Measurements from ENCODE around the gene RNF217.

The RNF217 gene

GRCh38 chr6:125129354-125129753, 167.1 kb downstream of the RNF217 start:
- Histone ChIP-seq H3K9me3 (ENCODE audit: control insufficient read depth, low read length) (no peaks in the 10 kb centered on the region), H3K4me3 (ENCODE audit: low read depth, low read length) (no peak overlapping the region), H3K9ac (no peak overlapping the region), H3K4me2 (ENCODE audit: low read length) (no peak overlapping the region), H3K4me1 (no peaks in the 10 kb centered on the region), H3K27me3 (ENCODE audit: control insufficient read depth, insufficient read depth, low read length) (no peaks in the 10 kb centered on the region), H3K79me2 (no peaks in the 10 kb centered on the region), H3K27ac (no peak overlapping the region), H3K36me3 (ENCODE audit: control insufficient read depth, insufficient read depth, low read length) (no peaks in the 10 kb centered on the region), H2AFZ (no peak overlapping the region)
- TF ChIP-seq, protein P1, sequence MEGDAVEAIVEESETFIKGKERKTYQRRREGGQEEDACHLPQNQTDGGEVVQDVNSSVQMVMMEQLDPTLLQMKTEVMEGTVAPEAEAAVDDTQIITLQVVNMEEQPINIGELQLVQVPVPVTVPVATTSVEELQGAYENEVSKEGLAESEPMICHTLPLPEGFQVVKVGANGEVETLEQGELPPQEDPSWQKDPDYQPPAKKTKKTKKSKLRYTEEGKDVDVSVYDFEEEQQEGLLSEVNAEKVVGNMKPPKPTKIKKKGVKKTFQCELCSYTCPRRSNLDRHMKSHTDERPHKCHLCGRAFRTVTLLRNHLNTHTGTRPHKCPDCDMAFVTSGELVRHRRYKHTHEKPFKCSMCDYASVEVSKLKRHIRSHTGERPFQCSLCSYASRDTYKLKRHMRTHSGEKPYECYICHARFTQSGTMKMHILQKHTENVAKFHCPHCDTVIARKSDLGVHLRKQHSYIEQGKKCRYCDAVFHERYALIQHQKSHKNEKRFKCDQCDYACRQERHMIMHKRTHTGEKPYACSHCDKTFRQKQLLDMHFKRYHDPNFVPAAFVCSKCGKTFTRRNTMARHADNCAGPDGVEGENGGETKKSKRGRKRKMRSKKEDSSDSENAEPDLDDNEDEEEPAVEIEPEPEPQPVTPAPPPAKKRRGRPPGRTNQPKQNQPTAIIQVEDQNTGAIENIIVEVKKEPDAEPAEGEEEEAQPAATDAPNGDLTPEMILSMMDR (IDR thresholded peaks at IDR 0.05): no peak

GRCh38 chr6:125132058-125132457, 169.8 kb downstream of the RNF217 start:
- Histone ChIP-seq H3K4me3 (ENCODE audit: low read depth, low read length) (no peak overlapping the region), H3K79me2 (no peaks in the 10 kb centered on the region), H2AFZ (no peak overlapping the region), H3K36me3 (ENCODE audit: control insufficient read depth, insufficient read depth, low read length) (no peaks in the 10 kb centered on the region), H3K9me3 (ENCODE audit: control insufficient read depth, low read length) (no peaks in the 10 kb centered on the region), H3K27ac (no peak overlapping the region), H3K9ac (no peak overlapping the region), H3K27me3 (ENCODE audit: control insufficient read depth, insufficient read depth, low read length) (no peaks in the 10 kb centered on the region), H3K4me1 (no peaks in the 10 kb centered on the region), H3K4me2 (ENCODE audit: low read length) (no peak overlapping the region)
- TF ChIP-seq, protein P1 (IDR thresholded peaks at IDR 0.05): no peak

DNA sequence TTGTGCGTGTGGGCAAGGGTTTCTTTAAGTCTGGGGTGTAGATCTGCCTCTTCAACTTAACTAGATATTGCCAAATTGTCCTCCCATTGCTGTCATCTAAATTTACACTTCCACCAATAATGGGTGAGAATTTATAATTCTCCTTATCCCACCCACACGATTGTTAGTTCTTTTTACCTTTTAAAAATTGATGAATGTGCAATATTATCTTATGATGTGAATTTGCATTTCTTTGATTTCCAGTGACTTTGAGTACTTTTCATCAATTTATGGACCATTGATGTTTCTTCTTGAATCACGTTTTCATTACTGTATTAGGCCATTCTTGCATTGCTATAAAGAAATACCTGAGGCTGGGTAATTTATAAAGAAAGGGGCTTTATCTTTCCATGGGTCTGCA, 174.1 kb downstream of the RNF217 start:
- Histone ChIP-seq H3K36me3 (ENCODE audit: control insufficient read depth, insufficient read depth, low read length) (no peaks in the 10 kb centered on the region), H3K4me3 (ENCODE audit: low read depth, low read length) (no peak overlapping the region), H2AFZ (no peak overlapping the region), H3K4me2 (ENCODE audit: low read length) (no peak overlapping the region), H3K9ac (no peak overlapping the region), H3K27me3 (ENCODE audit: control insufficient read depth, insufficient read depth, low read length) (no peaks in the 10 kb centered on the region), H3K79me2 (no peaks in the 10 kb centered on the region), H3K9me3 (ENCODE audit: control insufficient read depth, low read length) (no peaks in the 10 kb centered on the region), H3K4me1 (no peaks in the 10 kb centered on the region), H3K27ac (no peak overlapping the region)
- TF ChIP-seq, protein P1 (IDR thresholded peaks at IDR 0.05): no peak

DNA sequence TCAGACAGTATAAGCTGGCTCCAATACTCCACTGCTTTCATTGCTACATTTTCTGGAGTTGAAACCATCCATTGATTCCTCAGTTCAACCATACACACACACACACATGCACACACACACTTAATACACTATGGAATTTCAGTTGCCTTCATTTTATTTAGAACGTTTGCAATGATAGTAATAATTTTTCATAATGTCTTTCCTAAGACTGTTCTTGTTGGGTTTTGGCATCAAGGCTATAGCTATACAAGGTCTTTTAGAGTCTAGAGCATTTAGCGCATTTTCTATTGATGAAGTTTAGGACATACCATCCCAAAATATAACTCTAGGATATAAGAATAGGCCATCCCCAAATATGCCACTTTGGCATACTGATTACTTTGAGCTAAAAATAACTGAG, 175.8 kb downstream of the RNF217 start:
- no peaks in the 10 kb centered on the region for H3K36me3 ChIP-seq (ENCODE audit: control insufficient read depth, insufficient read depth, low read length)
- H3K4me2 ChIP-seq (ENCODE audit: low read length): no peak overlapping the region
- no peaks in the 10 kb centered on the region for H3K27me3 ChIP-seq (ENCODE audit: control insufficient read depth, insufficient read depth, low read length)
- TF ChIP-seq, protein P1 (IDR thresholded peaks at IDR 0.05): no peak
- H3K79me2 ChIP-seq: no peaks in the 10 kb centered on the region
- no peaks in the 10 kb centered on the region for H3K9me3 ChIP-seq (ENCODE audit: control insufficient read depth, low read length)
- H3K4me3 ChIP-seq (ENCODE audit: low read depth, low read length): no peak overlapping the region
- H3K9ac ChIP-seq: no peak overlapping the region
- H3K4me1 ChIP-seq: no peaks in the 10 kb centered on the region
- H3K27ac ChIP-seq: no peak overlapping the region
- H2AFZ ChIP-seq: no peak overlapping the region

DNA sequence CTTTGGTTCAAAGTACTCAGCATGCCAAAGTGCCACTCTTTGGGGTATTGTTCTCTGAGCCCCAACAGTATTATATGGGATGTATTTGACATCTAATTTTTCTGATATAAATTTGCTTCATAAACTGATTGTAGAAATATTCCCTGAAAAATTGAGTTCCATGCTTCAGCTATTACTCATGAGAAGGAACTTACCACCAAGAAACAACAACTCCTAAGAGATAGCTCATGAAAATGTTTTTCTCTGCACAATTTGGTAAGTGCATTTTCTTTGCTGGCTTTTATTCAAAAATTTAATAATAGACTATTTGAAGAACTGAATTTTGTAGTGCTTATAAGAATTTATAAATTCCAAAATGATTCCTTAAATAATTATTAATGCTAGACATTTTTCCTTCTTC, 178.6 kb downstream of the RNF217 start:
- H3K4me1 ChIP-seq: no peaks in the 10 kb centered on the region
- H3K4me2 ChIP-seq (ENCODE audit: low read length): no peak overlapping the region
- no peak overlapping the region for H2AFZ ChIP-seq
- TF ChIP-seq, protein P1 (IDR thresholded peaks at IDR 0.05): no peak
- H3K9ac ChIP-seq: no peak overlapping the region
- H3K9me3 ChIP-seq (ENCODE audit: control insufficient read depth, low read length): no peaks in the 10 kb centered on the region
- H3K4me3 ChIP-seq (ENCODE audit: low read depth, low read length): no peak overlapping the region
- no peaks in the 10 kb centered on the region for H3K79me2 ChIP-seq
- H3K27ac ChIP-seq: no peak overlapping the region
- H3K27me3 ChIP-seq (ENCODE audit: control insufficient read depth, insufficient read depth, low read length): no peaks in the 10 kb centered on the region
- no peaks in the 10 kb centered on the region for H3K36me3 ChIP-seq (ENCODE audit: control insufficient read depth, insufficient read depth, low read length)
